ENCODE data around the gene HHAT. TPM values are rescaled to one million over a fixed set of nuclear protein-coding genes. Genes with fewer than 3 reads are reported as not detected.

HHAT gene
- polyA plus RNA-seq, 3 donors, result 1.1 to 1.6 (median 1.5) TPM

GRCh38 chr1:210722410-210723081, 393.8 kb downstream of the HHAT start:
- no peak overlapping the region for H3K4me2 ChIP-seq (replicated peaks; ENCODE audit: extremely low read depth, low read length, poor library complexity, severe bottlenecking)
- no peaks in the 10 kb centered on the region for H3K4me1 ChIP-seq (ENCODE audit: control insufficient read depth in 1 of 2, insufficient read depth in 2 of 2, low read length in 2 of 2)
- H4K20me1 ChIP-seq (ENCODE audit: insufficient read depth, low read length), result no peaks in the 10 kb centered on the region
- H3K36me3 Mint-ChIP-seq, result no peaks in the 10 kb centered on the region
- no peaks in the 10 kb centered on the region for H3K4me1 Mint-ChIP-seq
- H3K27me3 ChIP-seq (ENCODE audit: control insufficient read depth in 2 of 2, insufficient read depth in 2 of 2, low read length in 2 of 2), result no peaks in the 10 kb centered on the region
- H3K79me2 ChIP-seq (ENCODE audit: insufficient read depth, low read length), result no peaks in the 10 kb centered on the region
- WGBS (ENCODE audit: insufficient coverage), result no CpG with 5 or more reads among the region's 1 CpG
- intact Hi-C loops (cut with micrococcal nuclease), result no loop called here
- no peak overlapping the region for H3K27ac Mint-ChIP-seq
- no peaks in the 10 kb centered on the region for H3K36me3 ChIP-seq (replicated peaks in 1 of 2; ENCODE audit: control insufficient read depth in 1 of 2, insufficient read depth in 2 of 2, low read length in 2 of 2)
- H3K9me3 ChIP-seq (replicated peaks in 1 of 2; ENCODE audit: control insufficient read depth in 1 of 2, insufficient read depth in 1 of 2, low read length in 2 of 2), result no peaks in the 10 kb centered on the region
- no peak overlapping the region for H3K4me3 ChIP-seq (replicated peaks in 1 of 3; ENCODE audit: low read depth in 2 of 3, low read length in 3 of 3)
- H3K4me3 Mint-ChIP-seq, result no peak overlapping the region
- no peak for DNase-seq
- no peak overlapping the region for H3K9ac ChIP-seq (ENCODE audit: insufficient read depth, low read length, poor library complexity, severe bottlenecking)
- peaks cover 0 to 2% (median 2%) of the 10 kb centered on the region in 3 donors for H3K27me3 Mint-ChIP-seq (ENCODE audit: low read depth in 3 of 3)
- H2AFZ ChIP-seq (ENCODE audit: insufficient read depth, low read depth, low read length, poor library complexity, severe bottlenecking), result no peak overlapping the region
- no peak overlapping the region for H3K27ac ChIP-seq (ENCODE audit: low read depth in 1 of 2, low read length in 2 of 2)
- peaks cover 0 to 3% (median 0%) of the 10 kb centered on the region in 7 donors for H3K9me3 Mint-ChIP-seq
- no peak for TF ChIP-seq CTCF (IDR thresholded peaks at IDR 0.05)

GRCh38 chr1:210723646-210724045, 394.9 kb downstream of the HHAT start:
- Mint-ChIP-seq H3K9me3 (peaks cover 0 to under 1% (median 0%) of the 10 kb centered on the region in 7 donors), H3K27me3 (ENCODE audit: low read depth in 3 of 3) (peaks cover 0 to 2% (median 0%) of the 10 kb centered on the region in 3 donors), H3K36me3 (no peaks in the 10 kb centered on the region), H3K4me1 (no peaks in the 10 kb centered on the region), H3K27ac (no peak overlapping the region), H3K4me3 (no peak overlapping the region)
- Histone ChIP-seq H3K4me3 (replicated peaks in 1 of 3; ENCODE audit: low read depth in 2 of 3, low read length in 3 of 3) (no peak overlapping the region), H3K27me3 (ENCODE audit: control insufficient read depth in 2 of 2, insufficient read depth in 2 of 2, low read length in 2 of 2) (no peaks in the 10 kb centered on the region), H3K79me2 (ENCODE audit: insufficient read depth, low read length) (no peaks in the 10 kb centered on the region), H3K4me1 (ENCODE audit: control insufficient read depth in 1 of 2, insufficient read depth in 2 of 2, low read length in 2 of 2) (no peaks in the 10 kb centered on the region), H3K36me3 (replicated peaks in 1 of 2; ENCODE audit: control insufficient read depth in 1 of 2, insufficient read depth in 2 of 2, low read length in 2 of 2) (no peaks in the 10 kb centered on the region), H2AFZ (ENCODE audit: insufficient read depth, low read depth, low read length, poor library complexity, severe bottlenecking) (no peak overlapping the region), H4K20me1 (ENCODE audit: insufficient read depth, low read length) (no peaks in the 10 kb centered on the region), H3K27ac (ENCODE audit: low read depth in 1 of 2, low read length in 2 of 2) (no peak overlapping the region), H3K4me2 (replicated peaks; ENCODE audit: extremely low read depth, low read length, poor library complexity, severe bottlenecking) (no peak overlapping the region), H3K9ac (ENCODE audit: insufficient read depth, low read length, poor library complexity, severe bottlenecking) (no peak overlapping the region), H3K9me3 (replicated peaks in 1 of 2; ENCODE audit: control insufficient read depth in 1 of 2, insufficient read depth in 1 of 2, low read length in 2 of 2) (no peaks in the 10 kb centered on the region)
- TF ChIP-seq CTCF (IDR thresholded peaks at IDR 0.05), result no peak
- WGBS (ENCODE audit: insufficient coverage), result 57% methylated on average over 3 of the region's 4 CpGs
- intact Hi-C loops (cut with micrococcal nuclease), result no loop called here
- no peak for DNase-seq
